Mucosa of gallbladder (tissue), 1 donor: ENCODE results near the gene AGAP2. TPM values are rescaled to one million over a fixed set of nuclear protein-coding genes. Genes with fewer than 3 reads are reported as not detected.
"Not testable (repeated sequence)": the region's sequence is repeated elsewhere in the genome, so short reads cannot be mapped to it uniquely, and the experiment has no call there.

Experiments
- DNase-seq: peaks from one replicate; pipeline ENCODE4 v3.0.0-alpha.2; 2020; ENCODE audit warnings: low spot score
- total RNA-seq: library from RNA; stranded (reverse); gene quantifications from one replicate; pipeline ENCODE4 v1.2.1, GENCODE V29; 2021
- donor health status: DM: no; HTN: no; CAD: no.

Gene AGAP2
- total RNA-seq: 2.6 TPM

DNA sequence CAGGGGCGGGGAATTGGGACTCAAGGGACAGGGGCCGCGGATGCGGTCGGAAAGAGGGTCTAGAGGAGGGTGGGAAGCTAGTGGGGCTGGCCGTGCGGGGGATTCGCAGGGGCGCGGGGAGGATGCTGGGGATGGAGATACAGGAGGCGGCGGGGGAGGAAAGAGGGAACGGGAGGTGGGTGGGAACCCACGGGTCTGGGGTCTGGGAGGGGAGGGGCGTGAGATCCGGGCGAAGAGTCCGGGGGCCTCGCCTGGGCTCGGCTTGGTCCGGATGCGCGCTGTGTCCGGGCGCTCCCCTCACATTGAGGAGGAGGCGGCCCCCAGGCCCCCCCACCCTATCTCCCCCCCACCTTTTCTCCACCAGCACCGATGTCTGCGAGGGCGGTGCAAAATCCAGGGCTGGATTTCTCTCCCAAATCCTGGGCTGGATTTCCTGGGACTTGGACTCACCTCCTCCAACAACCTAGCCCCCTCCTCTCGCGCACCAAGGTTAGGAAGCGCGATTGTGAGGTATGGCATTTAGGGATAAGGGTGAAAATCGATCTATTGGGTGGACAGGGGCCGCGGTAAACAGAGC is at the start of gene AGAP2:
TSS of gene AGAP2 (minus strand) at position 82 of the 577 bp plus-strand sequence. CDS start 496 bp downstream, outside the sequence.
- no peak for DNase-seq

DNA sequence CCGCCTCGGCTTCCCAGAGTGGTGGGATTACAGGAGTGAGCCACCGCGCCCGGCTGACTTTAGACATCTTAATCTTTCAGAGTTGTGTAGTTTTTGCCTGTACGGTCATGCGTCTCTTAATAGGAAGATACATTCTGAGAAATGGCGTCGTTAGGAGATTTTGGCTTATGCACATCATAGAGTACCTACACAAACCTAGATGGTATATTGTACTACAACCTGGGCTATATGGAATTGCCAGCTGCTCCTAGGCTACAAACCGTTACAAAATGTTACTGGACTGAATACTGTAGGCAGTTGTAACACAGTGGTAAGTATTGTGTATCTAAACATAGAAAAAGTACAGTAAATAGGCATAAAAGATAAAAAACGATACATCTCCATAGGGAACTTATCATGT is 45.3 kb upstream of the AGAP2 start:
- no peak for DNase-seq

DNA sequence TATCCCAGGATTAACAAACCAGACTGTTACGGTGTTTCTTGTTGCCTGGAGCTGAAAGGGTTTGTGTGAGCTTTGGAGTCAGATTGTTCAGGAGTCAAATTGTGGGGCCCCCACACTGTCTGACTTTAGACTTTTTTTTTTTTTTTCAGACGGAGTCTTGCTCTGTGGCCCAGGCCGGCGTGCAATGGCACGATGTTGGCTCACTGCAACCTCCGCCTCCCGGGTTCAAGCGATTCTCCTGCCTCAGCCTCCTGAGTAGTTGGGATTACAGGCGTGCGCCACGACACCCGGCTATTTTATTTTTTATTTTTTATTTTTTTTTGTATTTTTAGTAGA is 44.9 kb upstream of the AGAP2 start:
- no peak for DNase-seq

GRCh38 chr12:57782608-57783465 is 44.3 kb upstream of the AGAP2 start, which contains the start of gene TSFM:
TSFM (plus strand) TSS chr12:57782787; CDS start chr12:57782802, 15 bp downstream.
- peak; percentile 97 for DNase-seq

- no peak for DNase-seq
Observed at GRCh38 chr12:57782243-57782607, 43.7 kb upstream of the AGAP2 start.

- DNase-seq: no peak
Observed at GRCh38 chr12:57781801-57782200, 43.3 kb upstream of the AGAP2 start.

GRCh38 chr12:57781244-57781643 is 42.7 kb upstream of the AGAP2 start:
- DNase-seq: no peak

- no peak for DNase-seq
Observed at GRCh38 chr12:57780284-57780897, 41.8 kb upstream of the AGAP2 start.

DNA sequence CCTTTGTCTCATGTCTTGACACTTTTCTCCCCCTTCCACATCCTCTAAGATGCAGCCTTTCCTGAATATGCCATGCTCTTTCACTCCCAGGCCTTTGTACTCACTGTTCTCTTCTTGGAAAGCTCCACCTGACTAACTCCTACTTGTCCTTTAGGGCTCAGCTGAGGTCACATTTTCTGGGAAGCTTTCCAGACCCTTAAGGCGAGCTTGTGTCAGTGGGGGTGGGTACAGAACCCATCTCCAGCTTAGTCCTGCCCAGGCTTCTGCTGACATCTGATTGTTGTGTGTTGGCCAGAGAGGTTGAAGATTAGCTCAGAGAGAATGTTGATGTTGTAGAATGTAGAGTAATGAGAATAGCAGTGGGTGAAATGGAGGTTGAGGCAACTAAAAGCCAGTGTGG is 41.2 kb upstream of the AGAP2 start:
- DNase-seq: no peak

GRCh38 chr12:57777911-57778310 is 39.4 kb upstream of the AGAP2 start:
- DNase-seq: no peak

DNA sequence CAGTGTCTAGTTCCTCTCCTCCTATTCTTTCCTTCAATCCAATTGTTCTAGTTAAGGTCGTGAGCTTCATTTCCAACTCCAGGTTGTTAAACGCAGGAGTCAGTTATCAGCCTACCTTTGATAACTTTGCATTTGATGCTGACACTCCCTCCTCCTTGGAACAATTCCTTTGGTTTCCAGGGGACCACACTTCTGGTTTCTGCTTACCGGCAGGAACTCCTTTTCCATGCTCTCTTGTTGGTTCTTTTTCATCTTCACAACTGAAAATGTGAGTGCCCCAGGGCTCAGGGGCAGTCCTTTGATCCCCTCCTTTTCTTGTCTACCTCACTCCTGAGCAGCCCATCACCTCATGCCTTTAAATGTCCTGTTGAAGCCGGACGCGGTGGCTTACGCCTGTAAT is 38.8 kb upstream of the AGAP2 start:
- DNase-seq: no peak

GRCh38 chr12:57776247-57776587 is 37.7 kb upstream of the AGAP2 start:
- no peak for DNase-seq

DNA sequence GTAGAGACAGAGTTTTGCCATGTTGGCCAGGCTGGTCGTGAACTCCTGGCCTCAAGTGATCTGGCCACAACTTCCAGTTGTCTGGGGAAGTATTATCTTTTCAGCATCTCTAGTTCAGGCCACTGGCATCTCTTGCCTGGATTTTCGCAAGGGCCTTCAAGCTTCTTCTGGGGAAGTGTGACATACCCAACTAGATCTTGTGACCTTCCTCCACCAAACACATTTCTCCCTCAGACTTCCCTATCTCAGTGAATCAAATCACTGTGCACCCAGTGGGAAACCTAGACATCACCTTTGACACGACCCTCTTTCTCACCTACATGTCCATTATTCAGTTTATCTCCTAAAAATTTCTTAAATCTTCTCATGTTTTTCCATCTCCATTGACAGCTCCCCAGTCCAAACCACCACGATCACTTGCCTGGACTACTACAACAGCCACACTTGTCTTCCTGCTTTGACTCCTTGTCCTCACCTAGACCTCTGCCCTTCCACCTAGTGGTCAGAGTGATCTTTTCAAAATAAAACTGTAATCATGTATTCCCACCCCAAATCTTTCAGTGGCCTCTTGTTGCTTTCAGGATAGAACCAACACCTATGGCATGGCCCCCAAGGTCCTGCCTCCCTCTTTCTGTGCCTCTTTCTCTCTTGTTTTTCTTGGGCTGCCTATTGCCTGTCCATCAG is 37.2 kb upstream of the AGAP2 start:
- no peak for DNase-seq

GRCh38 chr12:57775044-57775443 is 36.5 kb upstream of the AGAP2 start:
- DNase-seq: no peak

- not testable (repeated sequence) for DNase-seq
Observed at GRCh38 chr12:57774634-57775033, 36.1 kb upstream of the AGAP2 start.

DNA sequence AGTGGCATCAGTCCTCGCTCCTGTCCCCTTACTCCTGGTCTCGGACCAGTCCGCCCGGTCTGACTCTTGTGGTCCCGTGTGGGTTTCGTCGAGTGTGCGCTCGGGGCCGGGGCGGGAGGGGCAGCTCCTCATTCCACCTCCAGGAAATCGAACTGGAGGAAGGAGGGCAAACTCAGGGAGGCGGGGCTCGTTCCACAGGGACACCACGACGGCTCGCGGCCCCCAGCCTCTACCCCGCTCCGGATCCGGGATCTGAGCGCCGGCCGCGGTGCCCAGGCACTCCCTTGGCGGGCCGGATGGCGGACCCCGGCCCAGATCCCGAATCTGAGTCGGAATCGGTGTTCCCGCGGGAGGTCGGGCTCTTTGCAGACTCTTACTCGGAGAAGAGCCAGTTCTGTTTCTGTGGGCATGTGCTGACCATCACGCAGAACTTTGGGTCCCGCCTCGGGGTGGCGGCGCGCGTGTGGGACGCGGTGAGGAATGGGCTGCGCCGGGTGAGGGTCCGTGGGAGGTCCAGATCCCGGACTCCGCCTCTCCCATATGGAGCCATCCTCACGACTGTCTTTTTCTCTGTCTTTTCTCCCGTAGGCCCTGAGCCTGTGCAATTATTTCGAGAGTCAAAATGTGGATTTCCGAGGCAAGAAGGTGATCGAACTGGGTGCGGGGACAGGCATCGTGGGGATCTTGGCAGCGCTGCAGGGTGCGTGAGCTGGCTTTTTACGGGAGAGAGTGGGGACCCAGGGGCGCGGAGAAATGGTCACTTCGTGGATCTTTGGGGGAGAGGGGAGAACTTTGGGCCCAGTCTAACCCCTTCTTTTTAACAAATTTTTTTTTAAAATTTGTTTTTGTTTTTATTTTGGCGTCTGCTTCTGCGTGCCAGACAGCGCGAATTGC is 34.1 kb upstream of the AGAP2 start, which contains the start of gene EEF1AKMT3:
TSS of gene EEF1AKMT3 (plus strand) at position 186 of the 894 bp plus-strand sequence. CDS start at position 297, 111 bp downstream.
- DNase-seq: peak; percentile 46

DNA sequence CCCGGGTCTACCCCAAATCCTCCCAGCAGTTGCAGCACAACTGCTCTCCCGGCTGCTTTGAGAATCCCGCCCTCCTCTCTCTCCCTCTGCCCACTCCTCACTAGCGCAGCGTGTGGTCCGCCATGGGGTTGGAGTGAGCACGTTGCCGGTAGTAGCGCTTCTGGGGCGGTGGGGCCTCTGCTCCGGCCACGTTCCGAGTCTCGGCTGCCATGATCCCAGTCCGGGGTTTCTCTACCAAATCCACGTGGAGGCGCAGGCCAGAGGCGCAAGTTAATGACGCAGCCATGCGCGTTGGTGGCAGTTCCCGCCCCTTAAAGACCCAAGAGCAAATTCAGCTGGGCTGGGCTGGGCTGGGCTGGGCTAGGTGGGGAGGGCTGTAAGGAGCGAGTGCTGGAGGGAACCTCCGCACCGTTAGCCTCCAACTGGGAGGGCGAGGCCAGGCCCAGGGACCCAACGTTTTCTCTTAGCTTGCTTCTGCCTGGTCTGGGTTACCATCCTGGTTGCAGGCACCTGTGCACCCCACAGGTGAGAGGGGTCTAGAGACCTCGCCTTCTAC is 33.4 kb upstream of the AGAP2 start, which contains the start of gene METTL1:
TSS of gene METTL1 (minus strand) at position 233 of the 556 bp plus-strand sequence. CDS start at position 211, 22 bp downstream.
- peak; percentile 96 for DNase-seq

GRCh38 chr12:57771236-57771872 is 32.8 kb upstream of the AGAP2 start:
- DNase-seq: peak; percentile 84

DNA sequence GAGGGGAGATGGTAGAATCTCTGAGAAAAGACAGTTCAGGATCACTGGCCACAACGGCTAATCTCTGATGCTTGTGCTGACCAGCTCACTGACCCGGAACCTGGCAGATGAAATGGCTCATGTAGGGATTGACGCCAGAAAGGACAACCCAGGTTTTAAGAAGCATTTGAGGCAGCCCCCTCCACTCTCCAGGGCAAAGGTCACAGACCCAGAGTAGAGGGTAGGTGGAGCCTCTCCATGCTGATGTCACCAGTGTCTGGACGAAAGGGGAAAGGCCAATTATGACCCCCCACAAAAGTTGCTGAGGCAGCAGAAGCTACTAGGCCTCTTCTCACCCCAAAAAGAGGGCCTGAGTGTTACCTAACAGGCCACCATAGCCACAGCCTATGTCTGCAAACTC is 32.2 kb upstream of the AGAP2 start:
- no peak for DNase-seq

DNA sequence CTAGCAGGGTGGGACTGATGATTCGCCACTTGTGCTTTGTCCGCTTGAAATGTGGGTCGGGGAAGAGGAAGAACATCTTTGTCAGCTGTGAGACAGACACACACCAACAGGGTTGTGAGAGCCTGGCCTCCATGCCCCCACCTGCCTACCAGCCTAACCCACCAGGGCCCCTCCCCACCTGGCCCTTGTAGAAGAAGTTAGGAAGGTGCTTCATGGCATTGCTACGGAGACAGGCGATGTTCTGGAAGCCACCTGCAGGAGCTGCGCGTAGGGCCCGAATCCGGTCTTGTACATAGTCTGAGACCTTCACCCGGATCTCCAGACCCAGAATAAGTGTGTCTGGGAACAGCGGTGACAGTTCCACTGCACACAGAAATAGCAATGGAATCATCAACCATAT is 31.1 kb upstream of the AGAP2 start:
- DNase-seq: no peak
